GM12878 (cell line): ENCODE results near the gene ZNF558. TPM values are rescaled to one million over a fixed set of nuclear protein-coding genes. Genes with fewer than 3 reads are reported as not detected.

ENCODE experiments used
- ATAC-seq: fragments of 200-7000 bp; cut with Tn5 transposase; 3 replicates; pipeline ENCODE4 v1.9.1; 2020; ENCODE audit warnings: mild to moderate bottlenecking, moderate library complexity
- BruUV-seq: library from RNA; stranded (reverse); fragments of 400-500 nt; replicated peaks from 2 replicates; lab custom pipeline; 2021; lab: Mats Ljungman, UMichigan
- CTCF ChIA-PET: fragments of 300-600 bp; sonication (Branson Sonifier 250); formaldehyde crosslinking; extraction: SDS; loops from one replicate; lab custom pipeline; 2021; ENCODE audit warnings: inconsistent platforms; lab: Yijun Ruan, JAX
- POLR2A ChIA-PET: fragments of 350-600 bp; formaldehyde crosslinking; extraction: SDS; loops from one replicate; lab custom pipeline; 2021; ENCODE audit warnings: inconsistent platforms; lab: Charles Lee
- RAD21 ChIA-PET: fragments of 300-600 bp; sonication (Branson Sonifier 250); formaldehyde crosslinking; loops from one replicate; lab custom pipeline; 2023; ENCODE audit warnings: antibody characterized with exemption; ENCODE audit not compliant: unreplicated experiment; lab: Charles Lee
- SMC1A ChIA-PET: fragments of 300-600 bp; sonication (Branson Sonifier 250); formaldehyde crosslinking; loops from one replicate; lab custom pipeline; 2023; ENCODE audit not compliant: unreplicated experiment, uncharacterized antibody; lab: Charles Lee
- DNase-seq: peaks from one replicate; pipeline ENCODE4 v3.0.0-alpha.2; 2011; ENCODE audit warnings: low read depth, low spot score
- FAIRE-seq: peaks from 3 replicates; lab custom pipeline; 2011; peaks lifted over from hg19 to GRCh38; lab: Jason Lieb, UNC
- H2AFZ ChIP-seq: 2 replicates; pipeline ENCODE4 v1.6.0; 2011; ENCODE audit warnings: low read depth, low read length, control low read depth; ENCODE audit not compliant: control insufficient read depth
- H3K27ac ChIP-seq: 2 replicates; pipeline ENCODE4 v1.5.1; 2011; ENCODE audit warnings: control low read depth; ENCODE audit not compliant: control insufficient read depth, insufficient read depth
- H3K27me3 ChIP-seq, 2 experiments: replicated peaks in 1 of 2; 2 replicates each; pipeline versions ENCODE4 v1.6.0 to v1.6.1; 2011; ENCODE audit warnings: low read length in 1 of 2; ENCODE audit not compliant: control insufficient read depth in 2 of 2, insufficient read depth in 2 of 2
- H3K36me3 ChIP-seq, 2 experiments: 2 replicates each; pipeline ENCODE4 v1.5.1; 2011; ENCODE audit warnings: low read length in 1 of 2; ENCODE audit not compliant: control insufficient read depth in 2 of 2, insufficient read depth in 2 of 2
- H3K4me1 ChIP-seq: 2 replicates; pipeline ENCODE4 v1.6.1; 2011; ENCODE audit warnings: mild to moderate bottlenecking, low read length, moderate library complexity, mixed read lengths; ENCODE audit not compliant: control insufficient read depth, insufficient read depth
- H3K4me2 ChIP-seq: 2 replicates; pipeline ENCODE4 v1.6.0; 2011; ENCODE audit warnings: control low read depth; ENCODE audit not compliant: control insufficient read depth, insufficient read depth
- H3K4me3 ChIP-seq: fragments of 200-600 bp; sonication (generic); 2 replicates; pipeline ENCODE4 v1.5.1; 2016
- H3K79me2 ChIP-seq: 2 replicates; pipeline ENCODE4 v1.6.0; 2011; ENCODE audit warnings: low read length; ENCODE audit not compliant: control insufficient read depth, insufficient read depth
- H3K9ac ChIP-seq: 2 replicates; pipeline ENCODE4 v1.8.0; 2011; ENCODE audit warnings: low read length, control low read depth, mixed read lengths; ENCODE audit not compliant: control insufficient read depth, insufficient read depth
- H3K9me3 ChIP-seq: replicated peaks from 3 replicates; pipeline ENCODE4 v1.5.1; 2011; ENCODE audit warnings: mild to moderate bottlenecking, low read length; ENCODE audit not compliant: control insufficient read depth, insufficient read depth
- H4K20me1 ChIP-seq: 2 replicates; pipeline ENCODE4 v1.6.0; 2011; ENCODE audit not compliant: control insufficient read depth, insufficient read depth
- CBFB ChIP-seq: IDR thresholded peaks from 2 replicates; pipeline ENCODE4 v1.6.1; 2016; ENCODE audit warnings: antibody characterized with exemption, low read depth
- CBX5 ChIP-seq: sonication (generic); IDR thresholded peaks from 2 replicates; pipeline ENCODE4 v1.6.1; 2016; ENCODE audit warnings: low read depth, moderate library complexity, mild to moderate bottlenecking, inconsistent platforms
- CREM ChIP-seq: IDR thresholded peaks from 2 replicates; pipeline ENCODE4 v1.6.1; 2014; ENCODE audit warnings: antibody characterized with exemption, low read depth
- POU2F2 ChIP-seq: IDR thresholded peaks from 3 replicates; pipeline ENCODE4 v1.6.1; 2011; ENCODE audit warnings: low read depth, mild to moderate bottlenecking, low read length, borderline replicate concordance
- WGBS: methylation state at CpG from one replicate; pipeline ENCODE4 v1.1.6; 2016; ENCODE audit warnings: low lambda C conversion rate; ENCODE audit not compliant: insufficient replicate concordance, insufficient coverage; ENCODE audit errors: missing lambda C conversion rate; 5-methylcytosine and 5-hydroxymethylcytosine counted together
- in situ Hi-C: fragments of 300-500 bp; cut with MboI; formaldehyde crosslinking; loops from 9 replicates; pipeline ENCODE4 v1.14.3; 2018; ENCODE audit warnings: mixed read lengths
- intact Hi-C: fragments of 100-400 bp; cut with micrococcal nuclease; formaldehyde crosslinking; loops from one replicate; pipeline ENCODE4 v1.14.2; 2022; ENCODE audit not compliant: unreplicated experiment
- polyA plus RNA-seq, 11 experiments: library from polyadenylated mRNA; depleted of rRNA in 4 of 11; unstranded in 6 of 11; stranded (reverse) in 5 of 11; fragments of >200 nt; fragmentation: Nextera tagmentation in 4 of 11; fragmentation: Illumina TruSeq in 1 of 11; extraction: Ambion mirVana in 4 of 11; extraction: Trizol in 1 of 11; gene quantifications; 1 replicate in 1 of 11; 2 replicates in 10 of 11; pipeline versions ENCODE4 v1.2.1 to v1.2.3, GENCODE V29; 2011 to 2016; ENCODE audit warnings: inconsistent platforms in 2 of 11, missing spikeins in 2 of 11, low read depth in 1 of 11
- total RNA-seq, 4 experiments: library from RNA; depleted of rRNA in 3 of 4; stranded (reverse); fragments of >200 nt in 3 of 4; fragmentation: Illumina TruSeq in 1 of 4; extraction: Trizol in 1 of 4; gene quantifications; 2 replicates each; pipeline versions ENCODE4 v1.2.1 to v1.2.3, GENCODE V29; 2013 to 2021
- TF ChIP-seq, protein P1 (sequence below): IDR thresholded peaks from 2 replicates; pipeline ENCODE4 v1.6.1; 2012; ENCODE audit warnings: low read depth, low read length, improper control_type of control experiment
- TF ChIP-seq, protein P2 (sequence below): fragments of 450-650 bp; IDR thresholded peaks from 2 replicates; pipeline ENCODE4 v1.6.1; 2017; ENCODE audit warnings: mild to moderate bottlenecking, moderate library complexity
- TF ChIP-seq, protein P3 (sequence below): IDR thresholded peaks from 2 replicates; pipeline ENCODE4 v1.6.1; 2012; ENCODE audit warnings: improper control_type of control experiment, low read depth, low read length; ENCODE audit not compliant: insufficient replicate concordance

Gene ZNF558
- total and polyA plus RNA-seq, 10 of the 15 experiments (the other 5 are each of a cell fraction or from before 2014, with no cell fraction given): 0.95 to 8.1 (median 6.2) TPM; not detected in 1

DNA sequence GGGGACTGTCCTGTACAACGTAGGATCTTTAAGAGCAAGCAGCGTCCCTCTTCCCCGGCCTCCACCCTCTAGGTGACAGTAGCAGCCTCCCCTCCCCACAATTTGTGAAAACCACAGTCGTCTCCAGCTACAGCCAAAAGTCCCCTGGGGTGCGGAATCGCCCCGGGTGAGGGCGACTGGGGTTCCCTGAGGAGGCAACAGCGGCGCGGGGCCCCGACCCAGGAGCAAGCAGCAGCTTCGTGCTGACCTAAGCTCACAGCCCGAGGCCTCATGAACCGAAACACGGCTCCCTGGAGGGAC is 322 bp downstream of the ZNF558 start:
- no peak for ATAC-seq
- H3K9me3 ChIP-seq: no peaks in the 10 kb centered on the region; the same call in 2 of the 3 replicates
- H3K27ac ChIP-seq: peak overlapping the region; percentile 61
- RAD21 ChIA-PET: no interaction called here
- peak overlapping the region; percentile 63 for H2AFZ ChIP-seq
- 0% methylated on average over 16 of the region's 16 CpGs for WGBS
- peak overlapping the region; percentile 60 for H3K4me3 ChIP-seq
- no peaks in the 10 kb centered on the region for H4K20me1 ChIP-seq
- TF ChIP-seq CREM (no peak), POU2F2 (no peak), CBX5 (no peak)
- TF ChIP-seq, protein P1, sequence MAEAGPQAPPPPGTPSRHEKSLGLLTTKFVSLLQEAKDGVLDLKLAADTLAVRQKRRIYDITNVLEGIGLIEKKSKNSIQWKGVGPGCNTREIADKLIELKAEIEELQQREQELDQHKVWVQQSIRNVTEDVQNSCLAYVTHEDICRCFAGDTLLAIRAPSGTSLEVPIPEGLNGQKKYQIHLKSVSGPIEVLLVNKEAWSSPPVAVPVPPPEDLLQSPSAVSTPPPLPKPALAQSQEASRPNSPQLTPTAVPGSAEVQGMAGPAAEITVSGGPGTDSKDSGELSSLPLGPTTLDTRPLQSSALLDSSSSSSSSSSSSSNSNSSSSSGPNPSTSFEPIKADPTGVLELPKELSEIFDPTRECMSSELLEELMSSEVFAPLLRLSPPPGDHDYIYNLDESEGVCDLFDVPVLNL: no peak
- in situ Hi-C loops: no loop called here
- H3K27me3 ChIP-seq: no peaks in the 10 kb centered on the region
- DNase-seq: no peak
- no peaks in the 10 kb centered on the region for H3K4me1 ChIP-seq
- no peaks in the 10 kb centered on the region for H3K79me2 ChIP-seq
- POLR2A ChIA-PET: no interaction called here
- SMC1A ChIA-PET: no interaction called here
- FAIRE-seq: no peak
- H3K4me2 ChIP-seq: peak overlapping the region; percentile 60; the same call in 1 of the 2 replicates
- H3K36me3 ChIP-seq: no peaks in the 10 kb centered on the region
- CTCF ChIA-PET: no interaction called here
- no TSS peak for BruUV-seq
- intact Hi-C loops: no loop called here
- peak overlapping the region; percentile 61 for H3K9ac ChIP-seq

DNA sequence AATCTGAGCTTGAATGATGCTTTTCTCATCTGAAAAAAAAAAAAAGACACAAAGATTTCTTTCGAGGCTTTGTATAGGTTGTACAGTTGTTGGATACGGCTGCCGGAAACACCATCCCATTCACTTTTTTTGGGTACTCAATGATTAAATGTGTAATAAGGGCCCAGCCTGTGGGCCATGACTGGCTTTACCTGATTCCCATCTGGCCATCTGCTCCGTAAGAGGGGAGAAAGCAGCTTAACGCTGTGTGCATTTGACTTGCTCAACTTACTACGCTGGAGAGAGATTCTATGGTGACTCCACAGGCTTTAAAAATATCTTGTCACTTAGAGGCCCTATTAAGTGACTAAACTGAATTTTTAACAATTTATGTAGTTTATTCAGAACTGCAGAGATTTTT is 731 bp downstream of the ZNF558 start:
- Histone ChIP-seq H3K27ac (peak overlapping the region; percentile 61), H3K9ac (peak overlapping the region; percentile 61), H3K27me3 (no peaks in the 10 kb centered on the region), H3K4me3 (peak overlapping the region; percentile 60), H3K4me2 (peak overlapping the region; percentile 60; the same call in 1 of the 2 replicates), H3K36me3 (no peaks in the 10 kb centered on the region), H3K9me3 (no peaks in the 10 kb centered on the region; the same call in 2 of the 3 replicates), H3K79me2 (no peaks in the 10 kb centered on the region), H4K20me1 (no peaks in the 10 kb centered on the region), H3K4me1 (no peaks in the 10 kb centered on the region), H2AFZ (no peak overlapping the region)
- DNase-seq (no peak), ATAC-seq (no peak), FAIRE-seq (no peak)
- WGBS: 65% methylated on average over 6 of the region's 6 CpGs
- SMC1A ChIA-PET: no interaction called here
- POLR2A ChIA-PET: no interaction called here
- RAD21 ChIA-PET: no interaction called here
- CTCF ChIA-PET: no interaction called here
- in situ Hi-C loops (no loop called here), intact Hi-C loops (no loop called here)
- no TSS peak for BruUV-seq
- no peak for TF ChIP-seq CBFB
- TF ChIP-seq, protein P2, sequence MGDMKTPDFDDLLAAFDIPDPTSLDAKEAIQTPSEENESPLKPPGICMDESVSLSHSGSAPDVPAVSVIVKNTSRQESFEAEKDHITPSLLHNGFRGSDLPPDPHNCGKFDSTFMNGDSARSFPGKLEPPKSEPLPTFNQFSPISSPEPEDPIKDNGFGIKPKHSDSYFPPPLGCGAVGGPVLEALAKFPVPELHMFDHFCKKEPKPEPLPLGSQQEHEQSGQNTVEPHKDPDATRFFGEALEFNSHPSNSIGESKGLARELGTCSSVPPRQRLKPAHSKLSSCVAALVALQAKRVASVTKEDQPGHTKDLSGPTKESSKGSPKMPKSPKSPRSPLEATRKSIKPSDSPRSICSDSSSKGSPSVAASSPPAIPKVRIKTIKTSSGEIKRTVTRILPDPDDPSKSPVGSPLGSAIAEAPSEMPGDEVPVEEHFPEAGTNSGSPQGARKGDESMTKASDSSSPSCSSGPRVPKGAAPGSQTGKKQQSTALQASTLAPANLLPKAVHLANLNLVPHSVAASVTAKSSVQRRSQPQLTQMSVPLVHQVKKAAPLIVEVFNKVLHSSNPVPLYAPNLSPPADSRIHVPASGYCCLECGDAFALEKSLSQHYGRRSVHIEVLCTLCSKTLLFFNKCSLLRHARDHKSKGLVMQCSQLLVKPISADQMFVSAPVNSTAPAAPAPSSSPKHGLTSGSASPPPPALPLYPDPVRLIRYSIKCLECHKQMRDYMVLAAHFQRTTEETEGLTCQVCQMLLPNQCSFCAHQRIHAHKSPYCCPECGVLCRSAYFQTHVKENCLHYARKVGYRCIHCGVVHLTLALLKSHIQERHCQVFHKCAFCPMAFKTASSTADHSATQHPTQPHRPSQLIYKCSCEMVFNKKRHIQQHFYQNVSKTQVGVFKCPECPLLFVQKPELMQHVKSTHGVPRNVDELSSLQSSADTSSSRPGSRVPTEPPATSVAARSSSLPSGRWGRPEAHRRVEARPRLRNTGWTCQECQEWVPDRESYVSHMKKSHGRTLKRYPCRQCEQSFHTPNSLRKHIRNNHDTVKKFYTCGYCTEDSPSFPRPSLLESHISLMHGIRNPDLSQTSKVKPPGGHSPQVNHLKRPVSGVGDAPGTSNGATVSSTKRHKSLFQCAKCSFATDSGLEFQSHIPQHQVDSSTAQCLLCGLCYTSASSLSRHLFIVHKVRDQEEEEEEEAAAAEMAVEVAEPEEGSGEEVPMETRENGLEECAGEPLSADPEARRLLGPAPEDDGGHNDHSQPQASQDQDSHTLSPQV: no peak
- TF ChIP-seq, protein P3, sequence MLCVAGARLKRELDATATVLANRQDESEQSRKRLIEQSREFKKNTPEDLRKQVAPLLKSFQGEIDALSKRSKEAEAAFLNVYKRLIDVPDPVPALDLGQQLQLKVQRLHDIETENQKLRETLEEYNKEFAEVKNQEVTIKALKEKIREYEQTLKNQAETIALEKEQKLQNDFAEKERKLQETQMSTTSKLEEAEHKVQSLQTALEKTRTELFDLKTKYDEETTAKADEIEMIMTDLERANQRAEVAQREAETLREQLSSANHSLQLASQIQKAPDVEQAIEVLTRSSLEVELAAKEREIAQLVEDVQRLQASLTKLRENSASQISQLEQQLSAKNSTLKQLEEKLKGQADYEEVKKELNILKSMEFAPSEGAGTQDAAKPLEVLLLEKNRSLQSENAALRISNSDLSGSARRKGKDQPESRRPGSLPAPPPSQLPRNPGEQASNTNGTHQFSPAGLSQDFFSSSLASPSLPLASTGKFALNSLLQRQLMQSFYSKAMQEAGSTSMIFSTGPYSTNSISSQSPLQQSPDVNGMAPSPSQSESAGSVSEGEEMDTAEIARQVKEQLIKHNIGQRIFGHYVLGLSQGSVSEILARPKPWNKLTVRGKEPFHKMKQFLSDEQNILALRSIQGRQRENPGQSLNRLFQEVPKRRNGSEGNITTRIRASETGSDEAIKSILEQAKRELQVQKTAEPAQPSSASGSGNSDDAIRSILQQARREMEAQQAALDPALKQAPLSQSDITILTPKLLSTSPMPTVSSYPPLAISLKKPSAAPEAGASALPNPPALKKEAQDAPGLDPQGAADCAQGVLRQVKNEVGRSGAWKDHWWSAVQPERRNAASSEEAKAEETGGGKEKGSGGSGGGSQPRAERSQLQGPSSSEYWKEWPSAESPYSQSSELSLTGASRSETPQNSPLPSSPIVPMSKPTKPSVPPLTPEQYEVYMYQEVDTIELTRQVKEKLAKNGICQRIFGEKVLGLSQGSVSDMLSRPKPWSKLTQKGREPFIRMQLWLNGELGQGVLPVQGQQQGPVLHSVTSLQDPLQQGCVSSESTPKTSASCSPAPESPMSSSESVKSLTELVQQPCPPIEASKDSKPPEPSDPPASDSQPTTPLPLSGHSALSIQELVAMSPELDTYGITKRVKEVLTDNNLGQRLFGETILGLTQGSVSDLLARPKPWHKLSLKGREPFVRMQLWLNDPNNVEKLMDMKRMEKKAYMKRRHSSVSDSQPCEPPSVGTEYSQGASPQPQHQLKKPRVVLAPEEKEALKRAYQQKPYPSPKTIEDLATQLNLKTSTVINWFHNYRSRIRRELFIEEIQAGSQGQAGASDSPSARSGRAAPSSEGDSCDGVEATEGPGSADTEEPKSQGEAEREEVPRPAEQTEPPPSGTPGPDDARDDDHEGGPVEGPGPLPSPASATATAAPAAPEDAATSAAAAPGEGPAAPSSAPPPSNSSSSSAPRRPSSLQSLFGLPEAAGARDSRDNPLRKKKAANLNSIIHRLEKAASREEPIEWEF: no peak
